Esophagus squamous epithelium (tissue), 5 donors: ENCODE measurements around the gene RSPO1. TPM values are rescaled to one million over a fixed set of nuclear protein-coding genes. Genes with fewer than 3 reads are reported as not detected.

ENCODE experiments used
- DNase-seq: peaks from one replicate; lab custom pipeline; 2025; lab: John Stamatoyannopoulos, UW
- H3K27ac ChIP-seq, 4 donors: fragments of 200-600 bp; sonication (generic); one replicate each; pipeline ENCODE4 v1.5.1; 2016 to 2019; ENCODE audit warnings: mild to moderate bottlenecking in 1 of 4
- H3K27me3 ChIP-seq, 4 donors: fragments of 200-600 bp; sonication (generic); 1 replicate in 3 of 4; 2 replicates in 1 of 4; pipeline versions ENCODE4 v1.5.1 to v1.6.0; 2017 to 2021; ENCODE audit warnings: antibody characterized with exemption in 1 of 4
- H3K36me3 ChIP-seq, 3 donors: fragments of 200-600 bp; sonication (generic); one replicate each; pipeline ENCODE4 v1.5.1; 2016 to 2019
- H3K4me1 ChIP-seq, 3 donors: fragments of 200-600 bp; sonication (generic); one replicate each; pipeline ENCODE4 v1.5.1; 2017 to 2019
- H3K4me3 ChIP-seq, 4 donors: fragments of 200-600 bp; sonication (generic); 1 replicate in 3 of 4; 2 replicates in 1 of 4; pipeline ENCODE4 v1.5.1; 2016 to 2019; ENCODE audit warnings: mild to moderate bottlenecking in 2 of 4, moderate library complexity in 1 of 4
- H3K9me3 ChIP-seq, 3 donors: fragments of 200-600 bp; sonication (generic); one replicate each; pipeline ENCODE4 v1.5.1; 2016 to 2019
- CTCF ChIP-seq, 6 experiments: fragments of 450-650 bp in 4 of 6; fragments of 200-600 bp in 2 of 6; sonication (generic) in 2 of 6; IDR thresholded peaks; one replicate each; pipeline ENCODE4 v1.5.1; 2016 to 2019; ENCODE audit warnings: antibody characterized with exemption in 6 of 6, mild to moderate bottlenecking in 4 of 6, moderate library complexity in 4 of 6
- POLR2A ChIP-seq, 4 donors: fragments of 450-650 bp; IDR thresholded peaks; one replicate each; pipeline ENCODE4 v1.6.1; 2017; ENCODE audit warnings: antibody characterized with exemption in 4 of 4, mild to moderate bottlenecking in 4 of 4, moderate library complexity in 3 of 4
- WGBS, 2 donors: methylation state at CpG; one replicate each; pipeline ENCODE4 v1.1.5; 2018; 5-methylcytosine and 5-hydroxymethylcytosine counted together
- intact Hi-C: fragments of 100-400 bp; cut with DNase I; formaldehyde crosslinking; loops from one replicate; pipeline ENCODE4 v1.15.0; 2022
- total RNA-seq, 4 donors: library from RNA; depleted of rRNA; stranded (reverse); fragments of >200 nt; gene quantifications; one replicate each; pipeline ENCODE4 v1.1.0, GENCODE V29; 2016
- donor health status: DM: yes; HTN: yes; CAD: no.

The RSPO1 gene
- total RNA-seq, 4 donors from 2014 or later: 0.49 to 6.1 (median 2.4) TPM

- peaks cover 0 to 92% (median 12%) of the 10 kb centered on the region in 4 donors for H3K27me3 ChIP-seq
- no peak for TF ChIP-seq POLR2A (IDR thresholded peaks at IDR 0.05)
- no peak for TF ChIP-seq CTCF (IDR thresholded peaks at IDR 0.05)
- 74 to 78% methylated on average over 6 to 7 of the region's 8 CpGs for WGBS, 2 donors
- no peaks in the 10 kb centered on the region for H3K9me3 ChIP-seq
- no peak for DNase-seq
- no peaks in the 10 kb centered on the region for H3K36me3 ChIP-seq
- H3K4me3 ChIP-seq: no peak overlapping the region
- H3K27ac ChIP-seq: no peak overlapping the region
- H3K4me1 ChIP-seq: peaks cover 0 to 7% (median 0%) of the 10 kb centered on the region in 3 donors
- intact Hi-C loops: no loop called here
Measured at GRCh38 chr1:37628026-37628556, 6.6 kb downstream of the RSPO1 start.

DNA sequence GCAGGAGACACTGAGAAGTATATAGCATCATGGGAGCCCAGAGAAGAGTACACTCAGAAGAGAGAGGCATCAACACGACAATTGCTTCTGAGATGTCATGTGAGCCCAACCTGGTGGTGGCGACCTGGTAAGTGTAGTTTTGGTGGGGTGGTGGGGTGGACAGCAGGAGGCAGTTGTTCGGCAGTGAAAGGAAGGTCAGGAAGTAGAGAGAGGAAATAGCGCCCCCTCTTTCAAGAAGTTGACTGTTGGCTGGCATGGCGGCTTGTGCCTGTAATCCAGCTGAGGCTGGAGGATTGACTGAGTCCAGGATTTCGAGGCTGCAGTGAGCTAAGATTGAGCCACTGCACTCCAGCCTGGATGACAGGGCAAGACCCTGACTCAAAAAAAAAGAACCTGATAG lies 12.6 kb downstream of the RSPO1 start:
- H3K4me3 ChIP-seq: no peak overlapping the region
- H3K27me3 ChIP-seq: peaks cover 0 to 80% (median 0%) of the 10 kb centered on the region in 4 donors
- TF ChIP-seq CTCF (IDR thresholded peaks at IDR 0.05) (no peak), POLR2A (IDR thresholded peaks at IDR 0.05) (no peak)
- no peaks in the 10 kb centered on the region for H3K36me3 ChIP-seq
- no peaks in the 10 kb centered on the region for H3K9me3 ChIP-seq
- H3K27ac ChIP-seq: no peak overlapping the region
- no peaks in the 10 kb centered on the region for H3K4me1 ChIP-seq
- 31 to 48% methylated on average over 6 of the region's 6 CpGs for WGBS, 2 donors
- no peak for DNase-seq
- intact Hi-C loops: no loop called here

DNA sequence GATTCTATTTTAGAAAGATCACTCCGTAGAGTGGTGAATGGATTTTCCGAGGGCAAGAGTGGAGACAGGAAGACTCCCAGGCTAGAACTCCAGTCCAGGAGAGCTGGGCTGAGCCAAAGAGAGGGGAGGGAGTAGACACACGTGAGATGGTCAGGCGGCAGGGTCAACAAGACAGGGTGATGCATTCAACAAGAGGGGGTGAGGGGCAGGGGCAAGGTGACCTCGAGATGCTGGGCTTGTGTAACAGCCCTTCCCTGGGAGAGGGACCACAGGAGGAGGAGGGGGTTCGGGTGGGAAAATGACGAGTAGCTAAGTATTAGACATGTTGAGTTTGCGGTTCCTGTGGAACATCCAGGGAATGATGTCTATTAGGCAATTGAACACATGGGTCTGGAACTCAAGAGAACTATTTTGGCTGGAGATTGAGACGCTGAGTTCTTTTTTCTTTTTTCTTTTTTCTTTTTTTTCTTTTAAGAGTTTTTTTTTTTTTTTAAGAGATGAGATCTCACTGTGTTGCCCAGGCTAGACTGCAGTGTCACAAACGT lies 13.3 kb downstream of the RSPO1 start:
- Histone ChIP-seq H3K4me1 (no peaks in the 10 kb centered on the region), H3K27me3 (peaks cover 0 to 80% (median 0%) of the 10 kb centered on the region in 4 donors), H3K27ac (no peak overlapping the region), H3K9me3 (no peaks in the 10 kb centered on the region), H3K4me3 (no peak overlapping the region), H3K36me3 (no peaks in the 10 kb centered on the region)
- intact Hi-C loops: no loop called here
- no peak for DNase-seq
- WGBS, 2 donors: 52 to 54% methylated on average over 10 of the region's 10 CpGs
- TF ChIP-seq CTCF (IDR thresholded peaks at IDR 0.05) (no peak), POLR2A (IDR thresholded peaks at IDR 0.05) (no peak)

DNA sequence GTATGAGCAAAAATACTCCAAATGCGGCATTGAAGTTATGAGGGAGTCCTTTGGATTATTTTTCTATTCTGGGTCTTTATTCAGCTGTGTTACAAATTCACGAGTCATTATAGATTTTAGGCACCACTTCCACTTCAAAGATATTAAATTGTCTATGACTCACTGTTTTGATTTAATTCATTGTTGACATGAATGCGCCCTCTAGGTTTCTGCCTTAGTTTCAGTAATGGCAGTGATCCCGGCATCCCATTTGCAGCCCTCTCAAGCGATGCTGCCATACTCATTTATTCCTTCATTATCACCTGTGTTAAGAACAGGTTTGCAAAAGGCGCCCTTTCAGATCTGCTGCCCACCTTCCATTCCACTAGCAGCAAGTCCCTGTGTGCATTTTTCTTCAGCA lies 14.0 kb downstream of the RSPO1 start:
- no peak for DNase-seq
- H3K9me3 ChIP-seq: no peaks in the 10 kb centered on the region
- no peak for TF ChIP-seq POLR2A (IDR thresholded peaks at IDR 0.05)
- no peak for TF ChIP-seq CTCF (IDR thresholded peaks at IDR 0.05)
- H3K27ac ChIP-seq: no peak overlapping the region
- no peak overlapping the region for H3K4me3 ChIP-seq
- intact Hi-C loops: no loop called here
- H3K27me3 ChIP-seq: peaks cover 0 to 80% (median 0%) of the 10 kb centered on the region in 4 donors
- H3K4me1 ChIP-seq: no peaks in the 10 kb centered on the region
- WGBS, 2 donors: 50 to 72% methylated on average over 5 to 6 of the region's 6 CpGs
- H3K36me3 ChIP-seq: no peaks in the 10 kb centered on the region

- intact Hi-C loops: no loop called here
- 78 to 84% methylated on average over 4 to 10 of the region's 14 CpGs for WGBS, 2 donors
- DNase-seq: no peak
- Histone ChIP-seq H3K4me3 (no peak overlapping the region), H3K4me1 (no peaks in the 10 kb centered on the region), H3K27me3 (peaks cover 0 to 81% (median 0%) of the 10 kb centered on the region in 4 donors), H3K36me3 (no peaks in the 10 kb centered on the region), H3K9me3 (no peaks in the 10 kb centered on the region), H3K27ac (no peak overlapping the region)
- TF ChIP-seq CTCF (IDR thresholded peaks at IDR 0.05) (no peak), POLR2A (IDR thresholded peaks at IDR 0.05) (no peak)
Measured at GRCh38 chr1:37616330-37616729, 18.4 kb downstream of the RSPO1 start.
